Measurements from ENCODE around the gene NEBL. TPM values are rescaled to one million over a fixed set of nuclear protein-coding genes. Genes with fewer than 3 reads are reported as not detected.
A peak's percentile ranks its signal among the peaks of the same experiment; 100 is the strongest.

Gene NEBL
- under 0.01 TPM in 1 of 2 replicates, not detected in the other for total RNA-seq (2012; rRNA removed)
- polyA plus RNA-seq (2012; rRNA removed): under 0.01 TPM in 1 of 2 replicates, not detected in the other
- not detected in 2 replicates for polyA plus RNA-seq (2012; cell fraction: cytosol; rRNA removed)
- polyA plus RNA-seq (2012; cell fraction: nucleus; rRNA removed; ENCODE audit: low replicate concordance): 0.01 TPM in 1 of 2 replicates, not detected in the other
- Bru-seq, nascent RNA: percentile 13 among the genes with signal in this experiment
- percentile 15 among the genes with signal in this experiment for BruChase-seq, experiment 1, labeled RNA remaining after a 6-hour chase
- percentile 11 among the genes with signal in this experiment for BruChase-seq, experiment 2, labeled RNA remaining after a 2-hour chase
- long read RNA-seq, partial matches to known transcripts: 0 of 1 reads
- long read RNA-seq, other reads (novel, unspliced or antisense): 1 of 1 reads

GRCh38 chr10:20897146-20897825 lies at the start of gene NEBL:
TSS of gene NEBL (minus strand) at chr10:20897311. CDS start at chr10:20897205, 106 bp downstream.
- Histone ChIP-seq H2BK15ac (ENCODE audit: low read depth, low read length) (no peak within 1 kb of the TSS), H4K91ac (ENCODE audit: insufficient read depth, low read depth, low read length) (no peak within 1 kb of the TSS), H3K27ac (ENCODE audit: insufficient read depth, low read length) (no peak within 1 kb of the TSS), H2BK20ac (ENCODE audit: low read depth, low read length) (no peak within 1 kb of the TSS), H3K36me3 (ENCODE audit: control insufficient read depth, insufficient read depth, low read length) (no peaks in the 10 kb centered on the region), H4K20me1 (ENCODE audit: insufficient read depth, low read length) (no peaks in the 10 kb centered on the region), H3K27me3 (ENCODE audit: control insufficient read depth, insufficient read depth, low read length) (no peaks in the 10 kb centered on the region), H3K23ac (ENCODE audit: low read depth, low read length) (no peak within 1 kb of the TSS), H3K9me3 (ENCODE audit: control insufficient read depth, insufficient read depth, low read length) (no peaks in the 10 kb centered on the region), H2BK5ac (ENCODE audit: low read depth, low read length, poor library complexity, severe bottlenecking) (no peak within 1 kb of the TSS), H3K79me1 (ENCODE audit: low read depth in 1 of 2, low read length in 2 of 2) (no peaks in the 10 kb centered on the region), H3K9ac (ENCODE audit: low read depth, low read length) (no peak within 1 kb of the TSS), H2AK9ac (replicated peaks; ENCODE audit: low read depth, low read length, poor library complexity) (no peak within 1 kb of the TSS), H3K4ac (ENCODE audit: low read depth, low read length) (no peak within 1 kb of the TSS), H2AFZ (replicated peaks; ENCODE audit: low read length, poor library complexity) (no peak within 1 kb of the TSS), H4K5ac (ENCODE audit: low read depth, low read length) (no peak within 1 kb of the TSS), H3K4me2 (ENCODE audit: low read depth, low read length) (no peak within 1 kb of the TSS), H2BK120ac (ENCODE audit: low read depth, low read length) (no peak within 1 kb of the TSS), H3K9me1 (ENCODE audit: insufficient read depth, low read length) (no peaks in the 10 kb centered on the region), H2AK5ac (ENCODE audit: low read depth, low read length) (no peak within 1 kb of the TSS), H4K8ac (ENCODE audit: low read depth in 2 of 2, low read length in 2 of 2) (no peak within 1 kb of the TSS), H3K4me1 (ENCODE audit: control insufficient read depth, insufficient read depth, low read length) (no peaks in the 10 kb centered on the region), H3K4me3 (ENCODE audit: insufficient read depth, low read depth, low read length) (no peak within 1 kb of the TSS), H3K18ac (ENCODE audit: low read depth, low read length) (no peak within 1 kb of the TSS), H3K56ac (ENCODE audit: extremely low read depth, insufficient read depth, low read length) (no peak within 1 kb of the TSS), H3K14ac (replicated peaks; ENCODE audit: low read depth, low read length) (no peak within 1 kb of the TSS)
- TF ChIP-seq CTCF (conservative IDR thresholded peaks at IDR 0.05; ENCODE audit: low read depth, low read length): no peak
- no peak for TF ChIP-seq NFE2L2 (IDR thresholded peaks at IDR 0.05; ENCODE audit: low read depth, low read length)
- no peak for TF ChIP-seq USF2 (IDR thresholded peaks at IDR 0.05; ENCODE audit: low read depth, low read length)
- no peak for TF ChIP-seq MAZ (IDR thresholded peaks at IDR 0.05; ENCODE audit: borderline replicate concordance, low read depth, low read length)
- ChIA-PET POLR2A (ENCODE audit: unreplicated experiment) (no interaction called here), CTCF (no interaction called here)
- in situ Hi-C loops (cut with MboI; ENCODE audit: low sequenced_read_pairs) (no loop called here), dilution Hi-C loops (cut with HindIII; ENCODE audit: low sequenced_read_pairs, unreplicated experiment) (no loop called here), intact Hi-C loops (cut with micrococcal nuclease) (no loop called here)
- no CpG with 5 or more reads among the region's 2 CpGs for WGBS, 2 experiments (ENCODE audit: extremely low coverage in 2 of 2, insufficient read length in 1 of 2)
- no peak for DNase-seq
- no peak for ATAC-seq (ENCODE audit: low read depth)
- no TSS peak for BruUV-seq (replicated peaks)

Measured in IMR-90 (cell line).